HEK293T (cell line): ENCODE results near the gene HELB.

Experiments used
- FOXA1 ChIP-seq: fragments of 450-650 bp; IDR thresholded peaks from 2 replicates; pipeline ENCODE4 v1.6.1; 2016; ENCODE audit warnings: mild to moderate bottlenecking
- SP1 ChIP-seq: fragments of 450-650 bp; IDR thresholded peaks from 2 replicates; pipeline ENCODE4 v1.6.1; 2017
- TF ChIP-seq, protein P1 (sequence below): fragments of 450-650 bp; IDR thresholded peaks from 2 replicates; pipeline ENCODE4 v1.6.1; 2016

DNA sequence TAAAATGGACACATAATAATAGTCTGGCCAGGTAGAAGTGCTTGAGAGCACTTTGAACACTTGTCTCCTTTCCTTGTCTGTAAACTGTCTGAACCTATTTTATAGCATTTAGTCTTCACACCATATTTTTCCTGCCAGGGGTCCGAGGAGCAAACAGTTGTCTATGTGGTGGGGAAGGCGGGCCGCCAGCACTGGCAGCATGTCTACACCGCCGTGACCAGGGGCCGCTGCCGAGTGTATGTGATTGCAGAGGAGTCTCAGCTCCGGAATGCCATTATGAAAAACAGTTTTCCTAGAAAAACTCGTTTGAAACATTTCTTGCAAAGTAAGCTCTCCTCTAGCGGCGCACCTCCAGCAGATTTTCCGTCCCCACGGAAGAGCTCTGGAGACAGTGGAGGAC is 28.7 kb downstream of the HELB start:
- TF ChIP-seq, protein P1, sequence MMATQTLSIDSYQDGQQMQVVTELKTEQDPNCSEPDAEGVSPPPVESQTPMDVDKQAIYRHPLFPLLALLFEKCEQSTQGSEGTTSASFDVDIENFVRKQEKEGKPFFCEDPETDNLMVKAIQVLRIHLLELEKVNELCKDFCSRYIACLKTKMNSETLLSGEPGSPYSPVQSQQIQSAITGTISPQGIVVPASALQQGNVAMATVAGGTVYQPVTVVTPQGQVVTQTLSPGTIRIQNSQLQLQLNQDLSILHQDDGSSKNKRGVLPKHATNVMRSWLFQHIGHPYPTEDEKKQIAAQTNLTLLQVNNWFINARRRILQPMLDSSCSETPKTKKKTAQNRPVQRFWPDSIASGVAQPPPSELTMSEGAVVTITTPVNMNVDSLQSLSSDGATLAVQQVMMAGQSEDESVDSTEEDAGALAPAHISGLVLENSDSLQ, result no peak
- TF ChIP-seq SP1, result no peak
- no peak for TF ChIP-seq FOXA1
